Measurements from ENCODE around the gene CNTNAP2.

The CNTNAP2 gene

GRCh38 chr7:148223160-148223559 lies 2106.6 kb downstream of the CNTNAP2 start:
- Histone ChIP-seq H3K27me3 (ENCODE audit: low read length) (no peaks in the 10 kb centered on the region), H3K4me3 (ENCODE audit: insufficient read depth, low read length, poor library complexity, severe bottlenecking) (no peak overlapping the region), H4K20me1 (ENCODE audit: low read depth, low read length) (no peaks in the 10 kb centered on the region), H2AFZ (ENCODE audit: low read depth, low read length, severe bottlenecking) (no peak overlapping the region), H3K9me3 (ENCODE audit: insufficient read depth, low read length) (no peaks in the 10 kb centered on the region), H3K9ac (ENCODE audit: low read length) (no peak overlapping the region), H3K9me2 (replicated peaks; ENCODE audit: insufficient read depth, low read length) (no peaks in the 10 kb centered on the region), H3F3A (ENCODE audit: insufficient read depth) (no peaks in the 10 kb centered on the region), H3K36me3 (ENCODE audit: low read length) (no peaks in the 10 kb centered on the region), H3K27ac (ENCODE audit: low read depth, low read length) (no peak overlapping the region), H3K79me2 (ENCODE audit: insufficient read depth, low read length) (no peaks in the 10 kb centered on the region), H3K4me2 (ENCODE audit: low read depth, low read length, poor library complexity, severe bottlenecking) (no peak overlapping the region)
- no peak for TF ChIP-seq CTCF (IDR thresholded peaks at IDR 0.05; ENCODE audit: insufficient read depth, low read length, poor library complexity, severe bottlenecking)
- TF ChIP-seq EZH2phosphoT487 (conservative IDR thresholded peaks at IDR 0.05; ENCODE audit: low read length), result no peak

- no peaks in the 10 kb centered on the region for H3K9me2 ChIP-seq (replicated peaks; ENCODE audit: insufficient read depth, low read length)
- TF ChIP-seq CTCF (IDR thresholded peaks at IDR 0.05; ENCODE audit: insufficient read depth, low read length, poor library complexity, severe bottlenecking) (no peak), EZH2phosphoT487 (conservative IDR thresholded peaks at IDR 0.05; ENCODE audit: low read length) (no peak)
- H3K27me3 ChIP-seq (ENCODE audit: low read length), result no peaks in the 10 kb centered on the region
- H3K4me2 ChIP-seq (ENCODE audit: low read depth, low read length, poor library complexity, severe bottlenecking), result no peak overlapping the region
- H4K20me1 ChIP-seq (ENCODE audit: low read depth, low read length), result no peaks in the 10 kb centered on the region
- no peak overlapping the region for H3K9ac ChIP-seq (ENCODE audit: low read length)
- H3K9me3 ChIP-seq (ENCODE audit: insufficient read depth, low read length), result no peaks in the 10 kb centered on the region
- H3K27ac ChIP-seq (ENCODE audit: low read depth, low read length), result no peak overlapping the region
- no peak overlapping the region for H2AFZ ChIP-seq (ENCODE audit: low read depth, low read length, severe bottlenecking)
- H3K36me3 ChIP-seq (ENCODE audit: low read length), result no peaks in the 10 kb centered on the region
- H3F3A ChIP-seq (ENCODE audit: insufficient read depth), result no peaks in the 10 kb centered on the region
- no peak overlapping the region for H3K4me3 ChIP-seq (ENCODE audit: insufficient read depth, low read length, poor library complexity, severe bottlenecking)
- H3K79me2 ChIP-seq (ENCODE audit: insufficient read depth, low read length), result no peaks in the 10 kb centered on the region
Observed at GRCh38 chr7:148223738-148224137, 2107.1 kb downstream of the CNTNAP2 start.

GRCh38 chr7:148230296-148230695 lies 2113.7 kb downstream of the CNTNAP2 start:
- H3K79me2 ChIP-seq (ENCODE audit: insufficient read depth, low read length), result no peaks in the 10 kb centered on the region
- no peak overlapping the region for H3K4me3 ChIP-seq (ENCODE audit: insufficient read depth, low read length, poor library complexity, severe bottlenecking)
- TF ChIP-seq EZH2phosphoT487 (conservative IDR thresholded peaks at IDR 0.05; ENCODE audit: low read length), result no peak
- no peak for TF ChIP-seq CTCF (IDR thresholded peaks at IDR 0.05; ENCODE audit: insufficient read depth, low read length, poor library complexity, severe bottlenecking)
- H2AFZ ChIP-seq (ENCODE audit: low read depth, low read length, severe bottlenecking), result no peak overlapping the region
- H3K9me2 ChIP-seq (replicated peaks; ENCODE audit: insufficient read depth, low read length), result no peaks in the 10 kb centered on the region
- no peaks in the 10 kb centered on the region for H3K9me3 ChIP-seq (ENCODE audit: insufficient read depth, low read length)
- no peaks in the 10 kb centered on the region for H3F3A ChIP-seq (ENCODE audit: insufficient read depth)
- H3K4me2 ChIP-seq (ENCODE audit: low read depth, low read length, poor library complexity, severe bottlenecking), result no peak overlapping the region
- H4K20me1 ChIP-seq (ENCODE audit: low read depth, low read length), result no peaks in the 10 kb centered on the region
- no peak overlapping the region for H3K9ac ChIP-seq (ENCODE audit: low read length)
- H3K27me3 ChIP-seq (ENCODE audit: low read length), result no peaks in the 10 kb centered on the region
- no peak overlapping the region for H3K27ac ChIP-seq (ENCODE audit: low read depth, low read length)
- H3K36me3 ChIP-seq (ENCODE audit: low read length), result no peaks in the 10 kb centered on the region
